Kidney epithelial cell (primary cell): Measurements from ENCODE around the gene RFTN1. TPM values are rescaled to one million over a fixed set of nuclear protein-coding genes. Genes with fewer than 3 reads are reported as not detected.

ENCODE experiments used
- DNase-seq: peaks from one replicate; pipeline ENCODE4 v3.0.0-alpha.2; 2010; ENCODE audit warnings: low read depth
- H3K27me3 ChIP-seq: 2 replicates; pipeline ENCODE4 v1.6.0; 2011; ENCODE audit warnings: low read length; ENCODE audit not compliant: control insufficient read depth, insufficient read depth
- H3K36me3 ChIP-seq: 2 replicates; pipeline ENCODE4 v1.5.1; 2011; ENCODE audit warnings: low read length; ENCODE audit not compliant: control insufficient read depth, insufficient read depth
- H3K4me3 ChIP-seq: 2 replicates; pipeline ENCODE4 v1.5.1; 2011; ENCODE audit warnings: low read depth, mild to moderate bottlenecking, control low read depth, low read length
- total RNA-seq: library from RNA; depleted of rRNA; stranded (reverse); fragments of >200 nt; gene quantifications from 2 replicates; pipeline ENCODE4 v1.2.3, GENCODE V29; 2015
- TF ChIP-seq, protein P1 (sequence below): IDR thresholded peaks from 2 replicates; pipeline ENCODE4 v1.5.1; 2011; ENCODE audit warnings: mild to moderate bottlenecking, moderate library complexity, low read length, control low read depth, inconsistent platforms; ENCODE audit not compliant: insufficient read depth, poor library complexity, severe bottlenecking

RFTN1 gene
- total RNA-seq, 1 donor from 2014 or later = 50.7 TPM

DNA sequence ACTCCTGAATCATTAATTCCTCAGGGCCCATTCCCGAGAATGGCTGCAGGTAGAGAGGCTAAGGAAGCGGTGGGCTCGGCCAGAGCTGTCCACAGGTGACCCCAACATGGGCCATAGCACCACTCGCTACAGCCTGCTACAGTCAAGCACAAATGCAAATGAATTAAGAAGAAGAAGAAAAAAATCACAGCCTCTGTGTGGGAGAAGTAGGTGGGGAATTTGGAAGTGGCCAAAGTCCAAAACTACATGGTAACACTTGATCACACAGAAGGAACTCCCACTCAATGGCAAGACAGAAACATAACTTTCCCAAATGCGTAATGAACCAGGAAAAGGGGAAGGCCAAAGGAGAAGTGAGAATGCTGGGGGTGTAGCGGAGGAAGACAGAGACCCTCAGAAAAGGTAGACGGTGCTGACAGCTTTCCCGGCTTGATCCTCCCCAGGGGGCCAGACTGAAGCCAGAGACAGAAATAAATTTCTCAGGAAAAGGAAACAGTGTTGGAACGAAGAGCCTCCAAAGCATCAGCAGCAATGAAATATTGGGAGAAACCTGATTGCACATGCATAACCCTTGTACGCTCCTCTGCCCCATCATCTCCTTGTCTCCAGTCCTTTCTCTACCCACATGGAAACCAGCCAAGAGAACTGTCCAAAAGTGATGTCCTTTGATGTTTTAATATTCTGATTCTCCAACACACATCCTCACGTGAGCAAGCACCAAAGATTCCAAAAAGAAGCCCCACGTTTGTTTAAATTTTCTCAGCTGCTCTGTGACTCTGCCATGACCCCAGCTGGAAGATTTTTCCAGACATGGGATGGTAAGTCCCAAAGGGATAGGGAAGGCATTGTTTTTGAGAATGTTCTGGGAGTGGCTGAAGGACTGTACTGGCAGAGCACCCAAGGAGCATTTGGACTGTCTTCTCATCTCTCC lies 140.9 kb downstream of the RFTN1 start:
- Histone ChIP-seq H3K4me3 (no peak overlapping the region), H3K27me3 (no peaks in the 10 kb centered on the region), H3K36me3 (peaks cover under 1% of the 10 kb centered on the region)
- TF ChIP-seq, protein P1, sequence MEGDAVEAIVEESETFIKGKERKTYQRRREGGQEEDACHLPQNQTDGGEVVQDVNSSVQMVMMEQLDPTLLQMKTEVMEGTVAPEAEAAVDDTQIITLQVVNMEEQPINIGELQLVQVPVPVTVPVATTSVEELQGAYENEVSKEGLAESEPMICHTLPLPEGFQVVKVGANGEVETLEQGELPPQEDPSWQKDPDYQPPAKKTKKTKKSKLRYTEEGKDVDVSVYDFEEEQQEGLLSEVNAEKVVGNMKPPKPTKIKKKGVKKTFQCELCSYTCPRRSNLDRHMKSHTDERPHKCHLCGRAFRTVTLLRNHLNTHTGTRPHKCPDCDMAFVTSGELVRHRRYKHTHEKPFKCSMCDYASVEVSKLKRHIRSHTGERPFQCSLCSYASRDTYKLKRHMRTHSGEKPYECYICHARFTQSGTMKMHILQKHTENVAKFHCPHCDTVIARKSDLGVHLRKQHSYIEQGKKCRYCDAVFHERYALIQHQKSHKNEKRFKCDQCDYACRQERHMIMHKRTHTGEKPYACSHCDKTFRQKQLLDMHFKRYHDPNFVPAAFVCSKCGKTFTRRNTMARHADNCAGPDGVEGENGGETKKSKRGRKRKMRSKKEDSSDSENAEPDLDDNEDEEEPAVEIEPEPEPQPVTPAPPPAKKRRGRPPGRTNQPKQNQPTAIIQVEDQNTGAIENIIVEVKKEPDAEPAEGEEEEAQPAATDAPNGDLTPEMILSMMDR = no peak
- no peak for DNase-seq

GRCh38 chr3:16370872-16371740 lies 142.4 kb downstream of the RFTN1 start:
- no peak for DNase-seq
- no peaks in the 10 kb centered on the region for H3K27me3 ChIP-seq
- no peaks in the 10 kb centered on the region for H3K36me3 ChIP-seq
- H3K4me3 ChIP-seq = no peak overlapping the region
- TF ChIP-seq, protein P1 = no peak

DNA sequence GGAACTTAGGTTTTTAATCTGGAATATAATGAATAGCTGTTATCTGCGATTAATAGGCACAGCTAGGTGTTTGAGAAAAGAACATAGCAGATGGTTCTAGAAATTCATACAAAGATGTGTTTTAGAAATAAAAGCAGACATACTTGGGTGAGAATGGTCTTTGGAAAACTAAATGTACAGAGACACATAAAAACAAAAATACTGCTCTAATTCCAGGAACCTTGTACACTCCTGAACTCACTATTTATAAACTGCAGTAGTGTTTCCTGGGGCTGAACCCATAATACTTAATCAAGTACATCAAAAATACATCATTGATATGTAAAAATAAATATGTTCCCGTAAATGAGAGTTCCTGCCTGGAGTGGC lies 143.0 kb downstream of the RFTN1 start:
- DNase-seq = no peak
- Histone ChIP-seq H3K27me3 (no peaks in the 10 kb centered on the region), H3K4me3 (no peak overlapping the region), H3K36me3 (no peaks in the 10 kb centered on the region)
- TF ChIP-seq, protein P1 = no peak

- H3K4me3 ChIP-seq = no peak overlapping the region
- no peaks in the 10 kb centered on the region for H3K36me3 ChIP-seq
- H3K27me3 ChIP-seq = no peaks in the 10 kb centered on the region
- no peak for DNase-seq
- TF ChIP-seq, protein P1 = no peak
Measured at GRCh38 chr3:16369885-16370284, 143.6 kb downstream of the RFTN1 start.

DNA sequence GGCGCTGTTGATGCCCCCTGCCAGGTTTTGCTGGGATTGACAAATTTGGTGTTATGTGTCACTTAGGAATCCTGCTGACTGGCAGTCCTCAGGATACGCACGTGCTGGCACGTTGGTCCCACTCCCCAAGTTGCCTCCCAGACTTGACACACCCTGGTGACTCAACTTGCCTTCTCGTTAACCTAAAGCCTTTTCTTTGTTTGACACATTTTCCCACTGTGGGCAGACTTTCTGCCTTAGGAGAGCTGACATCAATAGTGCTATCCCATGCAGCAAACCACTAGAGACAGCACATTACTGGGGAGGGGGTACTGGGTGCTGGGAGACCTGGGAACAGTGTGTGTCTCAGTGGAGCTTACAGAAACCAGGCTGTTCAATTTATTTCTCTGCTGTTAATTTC lies 144.2 kb downstream of the RFTN1 start:
- TF ChIP-seq, protein P1 = no peak

More for the DNA sequence above, 144.2 kb downstream of the RFTN1 start:
- Histone ChIP-seq H3K4me3 (no peak overlapping the region), H3K36me3 (no peaks in the 10 kb centered on the region), H3K27me3 (no peaks in the 10 kb centered on the region)
- no peak for DNase-seq
